Fibroblast of lung (primary cell): ENCODE measurements around the gene PANX2.

Experiments
- EZH2 ChIP-seq: IDR thresholded peaks from 2 replicates; pipeline ENCODE4 v1.5.1; 2012; ENCODE audit warnings: low read length, control low read depth, mild to moderate bottlenecking; ENCODE audit errors: missing control alignments
- TF ChIP-seq, protein P1 (sequence below), 2 donors: IDR thresholded peaks in 1 of 2; conservative IDR thresholded peaks in 1 of 2; 1 replicate in 1 of 2; 2 replicates in 1 of 2; pipeline ENCODE4 v1.5.1; 2011 to 2012; ENCODE audit warnings: low read length in 2 of 2, control low read depth in 1 of 2, inconsistent platforms in 1 of 2, low read depth in 1 of 2, mild to moderate bottlenecking in 1 of 2

DNA sequence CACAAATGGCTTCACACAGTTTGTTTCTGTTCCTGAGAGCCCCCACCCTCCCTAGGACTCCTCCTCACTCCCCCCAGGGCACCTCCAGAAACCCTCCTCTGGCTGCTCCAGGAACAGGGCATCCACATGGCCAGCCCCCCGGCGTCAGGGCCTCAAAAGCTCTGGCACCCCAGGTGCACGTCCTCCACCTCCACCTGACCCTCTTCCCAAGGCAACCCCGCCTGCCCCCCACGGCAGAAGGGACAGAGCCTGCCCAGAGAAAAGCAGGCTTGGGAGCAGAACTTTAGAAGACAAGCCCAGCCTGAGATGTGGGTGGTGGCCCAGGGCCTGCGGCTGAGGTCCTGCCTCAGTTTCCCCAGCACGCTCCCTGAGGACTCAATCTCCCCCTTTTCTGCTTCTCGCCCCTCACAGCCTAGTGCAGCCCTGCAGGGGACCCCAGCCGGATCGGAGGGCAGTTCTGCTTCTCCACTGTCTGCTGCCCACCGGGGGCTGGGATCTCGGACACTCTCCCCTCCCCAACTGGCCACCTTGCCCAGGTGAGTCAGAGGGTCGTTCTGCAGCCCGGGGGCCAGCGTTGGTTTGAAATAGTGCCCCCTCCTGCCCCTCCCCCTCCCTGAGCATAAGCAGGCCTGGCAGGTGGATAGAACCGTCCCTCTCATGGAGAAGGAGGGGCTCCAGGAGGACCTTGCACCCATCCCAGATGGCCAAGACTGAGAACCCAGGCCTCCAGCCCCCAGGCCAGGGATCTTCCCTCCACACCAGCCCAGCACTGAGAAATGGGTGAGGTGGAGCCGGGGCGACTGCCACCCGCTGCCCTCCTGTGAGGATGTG, 12.8 kb downstream of the PANX2 start:
- TF ChIP-seq, protein P1, sequence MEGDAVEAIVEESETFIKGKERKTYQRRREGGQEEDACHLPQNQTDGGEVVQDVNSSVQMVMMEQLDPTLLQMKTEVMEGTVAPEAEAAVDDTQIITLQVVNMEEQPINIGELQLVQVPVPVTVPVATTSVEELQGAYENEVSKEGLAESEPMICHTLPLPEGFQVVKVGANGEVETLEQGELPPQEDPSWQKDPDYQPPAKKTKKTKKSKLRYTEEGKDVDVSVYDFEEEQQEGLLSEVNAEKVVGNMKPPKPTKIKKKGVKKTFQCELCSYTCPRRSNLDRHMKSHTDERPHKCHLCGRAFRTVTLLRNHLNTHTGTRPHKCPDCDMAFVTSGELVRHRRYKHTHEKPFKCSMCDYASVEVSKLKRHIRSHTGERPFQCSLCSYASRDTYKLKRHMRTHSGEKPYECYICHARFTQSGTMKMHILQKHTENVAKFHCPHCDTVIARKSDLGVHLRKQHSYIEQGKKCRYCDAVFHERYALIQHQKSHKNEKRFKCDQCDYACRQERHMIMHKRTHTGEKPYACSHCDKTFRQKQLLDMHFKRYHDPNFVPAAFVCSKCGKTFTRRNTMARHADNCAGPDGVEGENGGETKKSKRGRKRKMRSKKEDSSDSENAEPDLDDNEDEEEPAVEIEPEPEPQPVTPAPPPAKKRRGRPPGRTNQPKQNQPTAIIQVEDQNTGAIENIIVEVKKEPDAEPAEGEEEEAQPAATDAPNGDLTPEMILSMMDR (conservative IDR thresholded peaks at IDR 0.05 in 1 of 2, IDR thresholded peaks at IDR 0.05 in 1 of 2; ENCODE audit: low read depth in 1 of 2, low read length in 2 of 2) = no peak
- no peak for TF ChIP-seq EZH2
